CD4-positive, CD25-positive, alpha-beta regulatory T cell (primary cell): ENCODE data around the gene CERS6. TPM values are rescaled to one million over a fixed set of nuclear protein-coding genes. Genes with fewer than 3 reads are reported as not detected.
"Not testable (repeated sequence)": the region's sequence is repeated elsewhere in the genome, so short reads cannot be mapped to it uniquely, and the experiment has no call there.

Experiments
- ATAC-seq, 2 donors: fragments of 150-1000 bp; cut with Tn5 transposase; one replicate each; pipeline ENCODE4 v1.10.0; 2021; ENCODE audit warnings: low read depth in 2 of 2, moderate number of reproducible peaks in 2 of 2, moderate library complexity in 1 of 2
- DNase-seq, 3 donors: peaks; one replicate each; pipeline versions ENCODE4 v3.0.0 to v3.0.0-alpha.2; 2012 to 2022; ENCODE audit warnings: mixed read lengths in 1 of 3
- H3K27ac ChIP-seq: one replicate; pipeline ENCODE4 v1.7.0; 2013; ENCODE audit warnings: mild to moderate bottlenecking, low read length; ENCODE audit not compliant: insufficient read depth, poor library complexity, severe bottlenecking
- H3K27me3 ChIP-seq: one replicate; pipeline ENCODE4 v1.7.0; 2013; ENCODE audit warnings: low read length; ENCODE audit not compliant: control insufficient read depth, insufficient read depth
- H3K36me3 ChIP-seq: one replicate; pipeline ENCODE4 v1.7.0; 2013; ENCODE audit warnings: mild to moderate bottlenecking, low read length, moderate library complexity; ENCODE audit not compliant: control insufficient read depth, insufficient read depth
- H3K4me1 ChIP-seq: 2 replicates; pipeline ENCODE4 v1.7.0; 2013; ENCODE audit warnings: mild to moderate bottlenecking, low read length; ENCODE audit not compliant: insufficient read depth, control insufficient read depth, poor library complexity, severe bottlenecking
- H3K4me3 ChIP-seq: one replicate; pipeline ENCODE4 v1.7.0; 2013; ENCODE audit warnings: low read depth, mild to moderate bottlenecking, low read length, moderate library complexity
- H3K9me3 ChIP-seq, 2 experiments: 1 replicate in 1 of 2; 2 replicates in 1 of 2; pipeline ENCODE4 v1.7.0; 2013; ENCODE audit warnings: low read length in 2 of 2, mild to moderate bottlenecking in 1 of 2, moderate library complexity in 1 of 2; ENCODE audit not compliant: control insufficient read depth in 2 of 2
- H3K27ac Mint-ChIP-seq, 3 donors: one replicate each; pipeline ENCODE4 v1.8.0; 2020 to 2022; ENCODE audit warnings: mild to moderate bottlenecking in 3 of 3, mixed read lengths in 3 of 3, moderate library complexity in 2 of 3
- H3K27me3 Mint-ChIP-seq: one replicate; pipeline ENCODE4 v1.8.0; 2022; ENCODE audit warnings: mild to moderate bottlenecking, mixed read lengths
- H3K36me3 Mint-ChIP-seq: one replicate; pipeline ENCODE4 v1.8.0; 2020; ENCODE audit warnings: mixed read lengths
- H3K4me1 Mint-ChIP-seq, 4 donors: one replicate each; pipeline ENCODE4 v1.8.0; 2020 to 2022; ENCODE audit warnings: mixed read lengths in 4 of 4, mild to moderate bottlenecking in 1 of 4
- H3K4me3 Mint-ChIP-seq, 4 donors: one replicate each; pipeline ENCODE4 v1.8.0; 2020 to 2022; ENCODE audit warnings: mild to moderate bottlenecking in 4 of 4, mixed read lengths in 4 of 4, moderate library complexity in 3 of 4
- H3K9me3 Mint-ChIP-seq, 7 donors: one replicate each; pipeline ENCODE4 v1.8.0; 2020 to 2022; ENCODE audit warnings: mixed read lengths in 7 of 7, mild to moderate bottlenecking in 3 of 7, moderate library complexity in 2 of 7
- polyA plus RNA-seq, 4 donors: library from polyadenylated mRNA; unstranded; fragments of 300-500 nt; fragmentation: Illumina TruSeq; gene quantifications; one replicate each; pipeline ENCODE4 v1.2.3, GENCODE V29; 2021
- total RNA-seq: library from RNA; stranded (reverse); gene quantifications from one replicate; pipeline ENCODE4 v1.2.3, GENCODE V29; 2022

The CERS6 gene
- total and polyA plus RNA-seq, 5 donors from 2014 or later: 1.3 to 5.3 (median 3.6) TPM

- H3K36me3 Mint-ChIP-seq, H3K9me3 ChIP-seq, H3K4me3 Mint-ChIP-seq, DNase-seq, H3K36me3 ChIP-seq, H3K27ac Mint-ChIP-seq, H3K9me3 Mint-ChIP-seq, H3K4me3 ChIP-seq, H3K4me1 Mint-ChIP-seq, ATAC-seq, H3K27ac ChIP-seq, H3K27me3 ChIP-seq, H3K4me1 ChIP-seq: not testable (repeated sequence)
- H3K27me3 Mint-ChIP-seq: peaks cover 23% of the 10 kb centered on the region
These were observed 335.1 kb downstream of the CERS6 start for GRCh38 chr2:168791140-168791539.

- Mint-ChIP-seq H3K4me1 (peaks cover 0 to 3% (median 0%) of the 10 kb centered on the region in 4 donors), H3K9me3 (peaks cover 0 to 3% (median 0%) of the 10 kb centered on the region in 7 donors), H3K27me3 (peaks cover 27% of the 10 kb centered on the region), H3K36me3 (no peaks in the 10 kb centered on the region), H3K4me3 (no peak overlapping the region), H3K27ac (no peak overlapping the region)
- ATAC-seq (no peak), DNase-seq (no peak)
- Histone ChIP-seq H3K36me3 (no peaks in the 10 kb centered on the region), H3K4me1 (no peaks in the 10 kb centered on the region), H3K27ac (no peak overlapping the region), H3K4me3 (no peak overlapping the region), H3K9me3 (no peaks in the 10 kb centered on the region), H3K27me3 (no peaks in the 10 kb centered on the region)
These were observed 337.5 kb downstream of the CERS6 start for GRCh38 chr2:168793596-168793995.

- Mint-ChIP-seq H3K27me3 (peaks cover 23% of the 10 kb centered on the region), H3K4me1 (peaks cover 0 to 3% (median 0%) of the 10 kb centered on the region in 4 donors), H3K9me3 (peaks cover 0 to 2% (median 0%) of the 10 kb centered on the region in 7 donors), H3K36me3 (no peaks in the 10 kb centered on the region), H3K27ac (no peak overlapping the region), H3K4me3 (no peak overlapping the region)
- no peak overlapping the region for H3K4me3 ChIP-seq
- H3K4me1 ChIP-seq: no peaks in the 10 kb centered on the region
- no peaks in the 10 kb centered on the region for H3K36me3 ChIP-seq
- H3K27me3 ChIP-seq: no peaks in the 10 kb centered on the region
- H3K9me3 ChIP-seq: no peaks in the 10 kb centered on the region
- no peak for ATAC-seq
- no peak overlapping the region for H3K27ac ChIP-seq
- DNase-seq: no peak
These were observed 338.9 kb downstream of the CERS6 start for GRCh38 chr2:168794968-168795367.

GRCh38 chr2:168796090-168796577, 340.1 kb downstream of the CERS6 start:
- Histone ChIP-seq H3K4me1 (no peaks in the 10 kb centered on the region), H3K36me3 (no peaks in the 10 kb centered on the region), H3K9me3 (no peaks in the 10 kb centered on the region), H3K4me3 (no peak overlapping the region), H3K27me3 (peaks cover 3% of the 10 kb centered on the region), H3K27ac (no peak overlapping the region)
- Mint-ChIP-seq H3K36me3 (no peaks in the 10 kb centered on the region), H3K9me3 (peaks cover 0 to 4% (median 0%) of the 10 kb centered on the region in 7 donors), H3K4me3 (no peak overlapping the region), H3K4me1 (peaks cover 0 to 3% (median 0%) of the 10 kb centered on the region in 4 donors), H3K27me3 (peaks cover 23% of the 10 kb centered on the region), H3K27ac (no peak overlapping the region)
- no peak for DNase-seq
- no peak for ATAC-seq

- H3K4me1 ChIP-seq: no peaks in the 10 kb centered on the region
- Mint-ChIP-seq H3K9me3 (peaks cover 0 to 4% (median 0%) of the 10 kb centered on the region in 7 donors), H3K4me3 (no peak overlapping the region), H3K36me3 (no peaks in the 10 kb centered on the region), H3K27ac (no peak overlapping the region), H3K4me1 (peaks cover 0 to 3% (median 0%) of the 10 kb centered on the region in 4 donors), H3K27me3 (peaks cover 23% of the 10 kb centered on the region)
- H3K27me3 ChIP-seq: peaks cover 3% of the 10 kb centered on the region
- H3K4me3 ChIP-seq: no peak overlapping the region
- DNase-seq (no peak), ATAC-seq (no peak)
- no peaks in the 10 kb centered on the region for H3K36me3 ChIP-seq
- no peaks in the 10 kb centered on the region for H3K9me3 ChIP-seq
- H3K27ac ChIP-seq: no peak overlapping the region
These were observed 340.7 kb downstream of the CERS6 start for GRCh38 chr2:168796583-168797285.

GRCh38 chr2:168797286-168797655, 341.2 kb downstream of the CERS6 start:
- H3K4me1 Mint-ChIP-seq: peaks cover 0 to 3% (median 1%) of the 10 kb centered on the region in 4 donors

GRCh38 chr2:168798076-168798887, 342.2 kb downstream of the CERS6 start:
- DNase-seq: no peak
- peaks cover 0 to 4% (median 0%) of the 10 kb centered on the region in 7 donors for H3K9me3 Mint-ChIP-seq
- H3K27ac Mint-ChIP-seq: no peak overlapping the region

More at GRCh38 chr2:168797286-168797655, 341.2 kb downstream of the CERS6 start:
- no peak overlapping the region for H3K27ac ChIP-seq
- ATAC-seq: no peak
- DNase-seq: no peak
- Mint-ChIP-seq H3K27ac (no peak overlapping the region), H3K36me3 (no peaks in the 10 kb centered on the region), H3K9me3 (peaks cover 0 to 4% (median 0%) of the 10 kb centered on the region in 7 donors), H3K4me3 (no peak overlapping the region), H3K27me3 (peaks cover 23% of the 10 kb centered on the region)
- H3K9me3 ChIP-seq: no peaks in the 10 kb centered on the region
- no peak overlapping the region for H3K4me3 ChIP-seq
- H3K27me3 ChIP-seq: peaks cover 6% of the 10 kb centered on the region
- no peaks in the 10 kb centered on the region for H3K4me1 ChIP-seq
- no peaks in the 10 kb centered on the region for H3K36me3 ChIP-seq

More at GRCh38 chr2:168798076-168798887, 342.2 kb downstream of the CERS6 start:
- no peaks in the 10 kb centered on the region for H3K36me3 Mint-ChIP-seq
- Histone ChIP-seq H3K27ac (no peak overlapping the region), H3K9me3 (no peaks in the 10 kb centered on the region), H3K4me3 (no peak overlapping the region), H3K27me3 (peaks cover 7% of the 10 kb centered on the region), H3K4me1 (no peaks in the 10 kb centered on the region), H3K36me3 (no peaks in the 10 kb centered on the region)
- ATAC-seq: no peak
- no peak overlapping the region for H3K4me3 Mint-ChIP-seq
- H3K4me1 Mint-ChIP-seq: peaks cover 0 to 5% (median 1%) of the 10 kb centered on the region in 4 donors
- peaks cover 26% of the 10 kb centered on the region for H3K27me3 Mint-ChIP-seq
